GM19351 (cell line): ENCODE data around the gene TUBGCP3.
A peak's percentile ranks its signal among the peaks of the same experiment; 100 is the strongest.

ENCODE experiments used
- ATAC-seq: cut with Tn5 transposase; IDR thresholded peaks from one replicate; pipeline ENCODE4 v1.9.1; 2021; ENCODE audit warnings: mild to moderate bottlenecking, moderate library complexity; ENCODE audit not compliant: unreplicated experiment

Gene TUBGCP3

GRCh38 chr13:112445411-112446271 lies 142.3 kb downstream of the TUBGCP3 start:
- ATAC-seq: no peak

- no peak for ATAC-seq
Measured at GRCh38 chr13:112444416-112445399, 143.2 kb downstream of the TUBGCP3 start.

GRCh38 chr13:112443995-112444311 lies 144.0 kb downstream of the TUBGCP3 start:
- peak; percentile 79 for ATAC-seq

- ATAC-seq: no peak
Measured at GRCh38 chr13:112443191-112443994, 144.6 kb downstream of the TUBGCP3 start.

- ATAC-seq: no peak
Measured at GRCh38 chr13:112442483-112443090, 145.4 kb downstream of the TUBGCP3 start.

- ATAC-seq: no peak
Measured at GRCh38 chr13:112441779-112442310, 146.1 kb downstream of the TUBGCP3 start.

GRCh38 chr13:112441226-112441625 lies 146.7 kb downstream of the TUBGCP3 start:
- no peak for ATAC-seq

GRCh38 chr13:112438515-112438914 lies 149.4 kb downstream of the TUBGCP3 start:
- no peak for ATAC-seq

GRCh38 chr13:112438094-112438493 lies 149.9 kb downstream of the TUBGCP3 start:
- no peak for ATAC-seq

GRCh38 chr13:112435973-112436372 lies 152.0 kb downstream of the TUBGCP3 start:
- ATAC-seq: no peak
